MM.1S (cell line): ENCODE results near the gene MAP2K4.

Experiments used
- DNase-seq: peaks from one replicate; pipeline ENCODE4 v3.0.0-alpha.2; 2015
- H2AFZ ChIP-seq: fragments of 300-600 bp; sonication (generic); 2 replicates; pipeline ENCODE4 v1.6.0; 2016; ENCODE audit warnings: antibody characterized with exemption, low read length
- H3F3A ChIP-seq: fragments of 300-600 bp; sonication (generic); 2 replicates; pipeline ENCODE4 v1.6.1; 2016; ENCODE audit warnings: mild to moderate bottlenecking, antibody characterized with exemption, low read length, moderate library complexity, mixed read lengths; ENCODE audit not compliant: insufficient read depth
- H3K27ac ChIP-seq: fragments of 300-600 bp; sonication (generic); 2 replicates; pipeline ENCODE4 v1.5.1; 2016; ENCODE audit warnings: mild to moderate bottlenecking, low read length
- H3K27me3 ChIP-seq: fragments of 300-600 bp; sonication (generic); replicated peaks from 2 replicates; pipeline ENCODE4 v1.6.0; 2016; ENCODE audit warnings: low read length; ENCODE audit not compliant: insufficient read depth
- H3K36me3 ChIP-seq: fragments of 300-600 bp; sonication (generic); replicated peaks from 2 replicates; pipeline ENCODE4 v1.6.1; 2016; ENCODE audit warnings: mild to moderate bottlenecking, low read length, mixed read lengths; ENCODE audit not compliant: insufficient read depth
- H3K4me1 ChIP-seq: fragments of 300-600 bp; sonication (generic); 2 replicates; pipeline ENCODE4 v1.6.1; 2016; ENCODE audit warnings: low read length, mixed read lengths
- H3K4me2 ChIP-seq: fragments of 300-600 bp; sonication (generic); 2 replicates; pipeline ENCODE4 v1.6.0; 2016; ENCODE audit warnings: low read depth, low read length
- H3K4me3 ChIP-seq: fragments of 300-600 bp; sonication (generic); 2 replicates; pipeline ENCODE4 v1.5.1; 2016; ENCODE audit warnings: low read length, mixed read lengths
- H3K79me2 ChIP-seq: fragments of 300-600 bp; sonication (generic); 2 replicates; pipeline ENCODE4 v1.6.1; 2016; ENCODE audit warnings: mixed run types, low read length, mixed read lengths
- H3K9ac ChIP-seq: fragments of 300-600 bp; sonication (generic); 2 replicates; pipeline ENCODE4 v1.6.1; 2016; ENCODE audit warnings: low read length, mixed read lengths
- H3K9me2 ChIP-seq: fragments of 300-600 bp; sonication (generic); replicated peaks from 2 replicates; pipeline ENCODE4 v1.6.1; 2016; ENCODE audit warnings: mild to moderate bottlenecking, low read length, mixed read lengths; ENCODE audit not compliant: insufficient read depth
- H3K9me3 ChIP-seq: fragments of 300-600 bp; sonication (generic); replicated peaks from 2 replicates; pipeline ENCODE4 v1.6.1; 2016; ENCODE audit warnings: mild to moderate bottlenecking, low read length, mixed read lengths; ENCODE audit not compliant: insufficient read depth
- H4K20me1 ChIP-seq: fragments of 300-600 bp; sonication (generic); 2 replicates; pipeline ENCODE4 v1.6.1; 2016; ENCODE audit warnings: mild to moderate bottlenecking, low read length, moderate library complexity, mixed read lengths; ENCODE audit not compliant: insufficient read depth
- CTCF ChIP-seq: fragments of 300-600 bp; sonication (generic); IDR thresholded peaks from 2 replicates; pipeline ENCODE4 v1.5.1; 2016; ENCODE audit warnings: antibody characterized with exemption, low read length, mixed read lengths
- EZH2 ChIP-seq: fragments of 300-600 bp; sonication (generic); optimal IDR thresholded peaks from 2 replicates; pipeline ENCODE3; 2017; ENCODE audit warnings: low read depth, mild to moderate bottlenecking, antibody characterized with exemption, low read length, mixed read lengths
- EZH2phosphoT487 ChIP-seq: fragments of 300-600 bp; sonication (generic); IDR thresholded peaks from 2 replicates; pipeline ENCODE4 v1.6.1; 2018; ENCODE audit warnings: antibody characterized with exemption, low read length

Gene MAP2K4

GRCh38 chr17:12089809-12090384 lies 69.2 kb downstream of the MAP2K4 start:
- Histone ChIP-seq H3K4me1 (no peaks in the 10 kb centered on the region), H3K27ac (no peak overlapping the region), H3K9me3 (no peaks in the 10 kb centered on the region), H3K79me2 (no peaks in the 10 kb centered on the region), H2AFZ (no peak overlapping the region), H3K9me2 (no peaks in the 10 kb centered on the region), H4K20me1 (no peaks in the 10 kb centered on the region), H3K4me3 (no peak overlapping the region), H3F3A (no peaks in the 10 kb centered on the region), H3K9ac (no peak overlapping the region), H3K36me3 (no peaks in the 10 kb centered on the region), H3K4me2 (no peak overlapping the region), H3K27me3 (no peaks in the 10 kb centered on the region)
- no peak for DNase-seq
- TF ChIP-seq EZH2phosphoT487: no peak
- TF ChIP-seq CTCF: no peak
- no peak for TF ChIP-seq EZH2

- Histone ChIP-seq H3F3A (no peaks in the 10 kb centered on the region), H3K9ac (no peak overlapping the region), H3K4me3 (no peak overlapping the region), H3K79me2 (no peaks in the 10 kb centered on the region), H3K9me3 (no peaks in the 10 kb centered on the region), H3K4me2 (no peak overlapping the region), H3K4me1 (no peaks in the 10 kb centered on the region), H4K20me1 (no peaks in the 10 kb centered on the region), H2AFZ (no peak overlapping the region), H3K9me2 (no peaks in the 10 kb centered on the region), H3K27ac (no peak overlapping the region), H3K27me3 (no peaks in the 10 kb centered on the region), H3K36me3 (no peaks in the 10 kb centered on the region)
- TF ChIP-seq EZH2phosphoT487 (no peak), EZH2 (no peak)
- DNase-seq: no peak
Observed at GRCh38 chr17:12094336-12094735, 73.7 kb downstream of the MAP2K4 start.

GRCh38 chr17:12095522-12095921 lies 74.8 kb downstream of the MAP2K4 start:
- Histone ChIP-seq H2AFZ (no peak overlapping the region), H3K79me2 (no peaks in the 10 kb centered on the region), H3K27ac (no peak overlapping the region), H3K4me1 (no peaks in the 10 kb centered on the region), H3K9me2 (no peaks in the 10 kb centered on the region), H3F3A (no peaks in the 10 kb centered on the region), H3K27me3 (no peaks in the 10 kb centered on the region), H3K4me2 (no peak overlapping the region), H4K20me1 (no peaks in the 10 kb centered on the region), H3K9ac (no peak overlapping the region), H3K36me3 (no peaks in the 10 kb centered on the region), H3K4me3 (no peak overlapping the region), H3K9me3 (no peaks in the 10 kb centered on the region)
- TF ChIP-seq EZH2phosphoT487 (no peak), EZH2 (no peak), CTCF (no peak)
- no peak for DNase-seq

- H3K27me3 ChIP-seq: no peaks in the 10 kb centered on the region
- H3K9me3 ChIP-seq: no peaks in the 10 kb centered on the region
- H3F3A ChIP-seq: no peaks in the 10 kb centered on the region
- DNase-seq: no peak
- no peaks in the 10 kb centered on the region for H3K9me2 ChIP-seq
- H3K9ac ChIP-seq: no peak overlapping the region
- no peaks in the 10 kb centered on the region for H3K79me2 ChIP-seq
- H2AFZ ChIP-seq: no peak overlapping the region
- H3K4me3 ChIP-seq: no peak overlapping the region
- H3K4me2 ChIP-seq: no peak overlapping the region
- no peaks in the 10 kb centered on the region for H3K4me1 ChIP-seq
- no peak overlapping the region for H3K27ac ChIP-seq
- H4K20me1 ChIP-seq: no peaks in the 10 kb centered on the region
- no peaks in the 10 kb centered on the region for H3K36me3 ChIP-seq
- TF ChIP-seq EZH2phosphoT487: no peak
- no peak for TF ChIP-seq CTCF
- no peak for TF ChIP-seq EZH2
Observed at GRCh38 chr17:12097326-12097725, 76.6 kb downstream of the MAP2K4 start.
